Lung (tissue), 12 donors: ENCODE measurements around the gene OR2M5. TPM values are rescaled to one million over a fixed set of nuclear protein-coding genes. Genes with fewer than 3 reads are reported as not detected.

Experiments used
- ATAC-seq: fragments of 200-7000 bp; cut with Tn5 transposase; one replicate; pipeline ENCODE4 v1.9.1; 2020; ENCODE audit warnings: moderate number of reproducible peaks; ENCODE audit not compliant: insufficient read depth, low FRiP score
- DNase-seq, 3 donors: peaks; one replicate each; pipeline ENCODE4 v3.0.0-alpha.2; 2013 to 2017
- H3K27ac ChIP-seq, 2 donors: one replicate each; pipeline ENCODE4 v1.5.1; 2013; ENCODE audit warnings: mild to moderate bottlenecking in 2 of 2, moderate library complexity in 2 of 2, control low read depth in 1 of 2, inconsistent platforms in 1 of 2, low read depth in 1 of 2, low read length in 1 of 2
- H3K27me3 ChIP-seq, 3 donors: one replicate each; pipeline ENCODE4 v1.5.1; 2013; ENCODE audit warnings: low read length in 2 of 3; ENCODE audit not compliant: control insufficient read depth in 3 of 3, insufficient read depth in 3 of 3
- H3K36me3 ChIP-seq, 4 donors: one replicate each; pipeline ENCODE4 v1.5.1; 2013; ENCODE audit warnings: low read length in 4 of 4, mild to moderate bottlenecking in 1 of 4, moderate library complexity in 1 of 4; ENCODE audit not compliant: control insufficient read depth in 4 of 4, insufficient read depth in 4 of 4
- H3K4me1 ChIP-seq, 5 donors: one replicate each; pipeline ENCODE4 v1.5.1; 2013; ENCODE audit warnings: low read length in 5 of 5, mild to moderate bottlenecking in 2 of 5, moderate library complexity in 1 of 5; ENCODE audit not compliant: control insufficient read depth in 5 of 5, insufficient read depth in 5 of 5
- H3K4me3 ChIP-seq: one replicate; pipeline ENCODE4 v1.5.1; 2013; ENCODE audit warnings: mild to moderate bottlenecking, control low read depth, moderate library complexity
- H3K9ac ChIP-seq, 2 donors: one replicate each; pipeline ENCODE4 v1.5.1; 2013; ENCODE audit warnings: low read length in 2 of 2, control low read depth in 1 of 2; ENCODE audit not compliant: insufficient read depth in 1 of 2
- H3K9me3 ChIP-seq, 4 donors: one replicate each; pipeline ENCODE4 v1.5.1; 2013; ENCODE audit warnings: low read length in 3 of 4, mild to moderate bottlenecking in 1 of 4, moderate library complexity in 1 of 4; ENCODE audit not compliant: control insufficient read depth in 4 of 4, insufficient read depth in 3 of 4
- WGBS, 2 donors: extraction: QIAGEN DNeasy Blood & Tissue Kit; methylation state at CpG; one replicate each; pipeline ENCODE4 v1.1.7; 2013; 5-methylcytosine and 5-hydroxymethylcytosine counted together
- polyA plus RNA-seq, 2 donors: library from polyadenylated mRNA; stranded (reverse); fragments of 200-250 nt; gene quantifications; one replicate each; pipeline ENCODE4 v1.2.1, GENCODE V29; 2013
- total RNA-seq, 2 donors: library from RNA; depleted of rRNA in 1 of 2; stranded (reverse); fragments of >200 nt in 1 of 2; gene quantifications; one replicate each; pipeline ENCODE4 v1.2.1, GENCODE V29; 2014 to 2021
- TF ChIP-seq, protein P1 (sequence below): IDR thresholded peaks from 2 replicates; pipeline ENCODE4 v1.5.1; 2012; ENCODE audit warnings: mild to moderate bottlenecking; ENCODE audit errors: control extremely low read depth, extremely low read depth
- donor health status: control.
- donor health status: control.
- donor health status: Bipolar disorder and iron deficiency.
- donor health status: healthy.
- donor health status: DM: yes; HTN: yes; CAD: no.

The OR2M5 gene
- total and polyA plus RNA-seq, 4 donors: not detected

- no peak overlapping the region for H3K27ac ChIP-seq
- DNase-seq (no peak), ATAC-seq (no peak)
- no peaks in the 10 kb centered on the region for H3K36me3 ChIP-seq
- TF ChIP-seq, protein P1, sequence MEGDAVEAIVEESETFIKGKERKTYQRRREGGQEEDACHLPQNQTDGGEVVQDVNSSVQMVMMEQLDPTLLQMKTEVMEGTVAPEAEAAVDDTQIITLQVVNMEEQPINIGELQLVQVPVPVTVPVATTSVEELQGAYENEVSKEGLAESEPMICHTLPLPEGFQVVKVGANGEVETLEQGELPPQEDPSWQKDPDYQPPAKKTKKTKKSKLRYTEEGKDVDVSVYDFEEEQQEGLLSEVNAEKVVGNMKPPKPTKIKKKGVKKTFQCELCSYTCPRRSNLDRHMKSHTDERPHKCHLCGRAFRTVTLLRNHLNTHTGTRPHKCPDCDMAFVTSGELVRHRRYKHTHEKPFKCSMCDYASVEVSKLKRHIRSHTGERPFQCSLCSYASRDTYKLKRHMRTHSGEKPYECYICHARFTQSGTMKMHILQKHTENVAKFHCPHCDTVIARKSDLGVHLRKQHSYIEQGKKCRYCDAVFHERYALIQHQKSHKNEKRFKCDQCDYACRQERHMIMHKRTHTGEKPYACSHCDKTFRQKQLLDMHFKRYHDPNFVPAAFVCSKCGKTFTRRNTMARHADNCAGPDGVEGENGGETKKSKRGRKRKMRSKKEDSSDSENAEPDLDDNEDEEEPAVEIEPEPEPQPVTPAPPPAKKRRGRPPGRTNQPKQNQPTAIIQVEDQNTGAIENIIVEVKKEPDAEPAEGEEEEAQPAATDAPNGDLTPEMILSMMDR: no peak
- H3K4me1 ChIP-seq: no peaks in the 10 kb centered on the region
- 82 to 88% methylated on average over 1 of the region's 1 CpG for WGBS, 2 donors
- H3K4me3 ChIP-seq: no peak overlapping the region
- H3K9me3 ChIP-seq: peaks cover 0 to 5% (median 2%) of the 10 kb centered on the region in 4 donors
- no peak overlapping the region for H3K9ac ChIP-seq
- no peaks in the 10 kb centered on the region for H3K27me3 ChIP-seq
These were observed 4.1 kb upstream of the OR2M5 start for GRCh38 chr1:248140846-248141245.

- no peak overlapping the region for H3K9ac ChIP-seq
- H3K36me3 ChIP-seq: no peaks in the 10 kb centered on the region
- peaks cover 0 to 5% (median under 1%) of the 10 kb centered on the region in 4 donors for H3K9me3 ChIP-seq
- WGBS, 2 donors: 40 to 72% methylated on average over 1 of the region's 1 CpG
- no peaks in the 10 kb centered on the region for H3K4me1 ChIP-seq
- TF ChIP-seq, protein P1: no peak
- DNase-seq (no peak), ATAC-seq (no peak)
- H3K27me3 ChIP-seq: no peaks in the 10 kb centered on the region
- no peak overlapping the region for H3K4me3 ChIP-seq
- H3K27ac ChIP-seq: no peak overlapping the region
These were observed 1.6 kb upstream of the OR2M5 start for GRCh38 chr1:248143311-248143710.

- 83 to 92% methylated on average over 6 of the region's 6 CpGs for WGBS, 2 donors
- TF ChIP-seq, protein P1: no peak
- Histone ChIP-seq H3K36me3 (no peaks in the 10 kb centered on the region), H3K27ac (no peak overlapping the region), H3K4me3 (no peak overlapping the region), H3K9me3 (peaks cover 0 to 11% (median 3%) of the 10 kb centered on the region in 4 donors), H3K4me1 (no peaks in the 10 kb centered on the region), H3K27me3 (no peaks in the 10 kb centered on the region), H3K9ac (no peak overlapping the region)
- ATAC-seq: no peak
- DNase-seq: no peak
These were observed 7.3 kb downstream of the OR2M5 start for GRCh38 chr1:248152056-248152827.

DNA sequence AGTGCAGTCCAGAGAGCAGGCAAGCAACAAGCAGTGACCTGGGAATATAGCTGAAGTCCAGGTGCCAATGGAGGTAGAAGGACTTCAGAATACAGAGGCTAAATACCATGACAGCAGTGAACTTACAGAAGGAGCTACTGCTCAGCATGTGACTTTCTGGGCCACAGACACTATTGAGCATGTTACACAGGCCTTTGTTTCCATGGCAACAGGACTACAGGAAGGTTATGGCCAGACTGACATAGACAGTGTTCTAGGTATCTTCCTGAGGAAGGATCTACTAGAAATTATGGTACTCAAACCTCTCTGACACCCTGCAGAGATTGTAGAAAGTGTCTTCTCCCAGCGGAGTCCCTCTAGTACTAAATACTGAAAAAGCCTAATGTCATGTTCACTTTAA is 11.0 kb downstream of the OR2M5 start:
- TF ChIP-seq, protein P1: no peak
- no peak for ATAC-seq
- Histone ChIP-seq H3K4me3 (no peak overlapping the region), H3K9me3 (peaks cover 0 to 14% (median 3%) of the 10 kb centered on the region in 4 donors), H3K36me3 (no peaks in the 10 kb centered on the region), H3K27me3 (no peaks in the 10 kb centered on the region), H3K4me1 (no peaks in the 10 kb centered on the region), H3K27ac (no peak overlapping the region), H3K9ac (no peak overlapping the region)
- DNase-seq: no peak
- WGBS, 2 donors: 47 to 67% methylated on average over 1 of the region's 1 CpG
